Purkinje cell (primary cell): ENCODE results near the gene PID1. TPM values are rescaled to one million over a fixed set of nuclear protein-coding genes. Genes with fewer than 3 reads are reported as not detected.

ENCODE experiments used
- polyA plus RNA-seq: library from polyadenylated mRNA; unstranded; fragments of >200 nt; fragmentation: Nextera tagmentation; gene quantifications from 2 replicates; pipeline ENCODE4 v1.2.1, GENCODE V29; 2014

The PID1 gene
- polyA plus RNA-seq, result 2.9 and 10.3 TPM in 2 replicates

GRCh38 chr2:229270551-229271410 lies at the start of gene PID1:
Gene PID1 (minus strand): TSS chr2:229271287. CDS start chr2:229271043, 244 bp downstream.

